GM21528 (cell line): ENCODE measurements around the gene SMAD3.
"Not testable (repeated sequence)": the region's sequence is repeated elsewhere in the genome, so short reads cannot be mapped to it uniquely, and the experiment has no call there.

Experiments used
- ATAC-seq: cut with Tn5 transposase; IDR thresholded peaks from one replicate; pipeline ENCODE4 v1.9.1; 2021; ENCODE audit warnings: mild to moderate bottlenecking, moderate library complexity; ENCODE audit not compliant: unreplicated experiment, low FRiP score

Gene SMAD3

GRCh38 chr15:67123291-67123690, 57.9 kb downstream of the SMAD3 start:
- not testable (repeated sequence) for ATAC-seq

DNA sequence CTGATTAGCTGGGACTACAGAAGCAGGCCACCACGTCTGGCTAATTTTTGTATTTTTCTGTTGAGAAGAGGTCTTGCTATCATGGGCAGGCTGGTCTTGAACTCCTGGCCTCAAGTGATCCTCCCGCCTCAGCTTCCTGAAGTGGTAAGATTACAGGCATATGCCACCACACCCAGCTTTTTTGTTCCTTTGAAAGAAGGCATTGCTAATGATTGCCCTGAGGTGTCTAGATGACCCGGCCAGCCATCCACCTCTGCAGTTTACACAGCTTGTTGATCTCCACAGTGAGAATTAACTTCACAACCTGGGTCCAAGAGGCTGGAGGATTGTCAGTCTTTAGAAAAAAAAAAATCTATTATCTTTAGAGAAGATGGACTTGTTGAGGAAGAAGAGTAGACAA, 58.7 kb downstream of the SMAD3 start:
- ATAC-seq, result no peak

DNA sequence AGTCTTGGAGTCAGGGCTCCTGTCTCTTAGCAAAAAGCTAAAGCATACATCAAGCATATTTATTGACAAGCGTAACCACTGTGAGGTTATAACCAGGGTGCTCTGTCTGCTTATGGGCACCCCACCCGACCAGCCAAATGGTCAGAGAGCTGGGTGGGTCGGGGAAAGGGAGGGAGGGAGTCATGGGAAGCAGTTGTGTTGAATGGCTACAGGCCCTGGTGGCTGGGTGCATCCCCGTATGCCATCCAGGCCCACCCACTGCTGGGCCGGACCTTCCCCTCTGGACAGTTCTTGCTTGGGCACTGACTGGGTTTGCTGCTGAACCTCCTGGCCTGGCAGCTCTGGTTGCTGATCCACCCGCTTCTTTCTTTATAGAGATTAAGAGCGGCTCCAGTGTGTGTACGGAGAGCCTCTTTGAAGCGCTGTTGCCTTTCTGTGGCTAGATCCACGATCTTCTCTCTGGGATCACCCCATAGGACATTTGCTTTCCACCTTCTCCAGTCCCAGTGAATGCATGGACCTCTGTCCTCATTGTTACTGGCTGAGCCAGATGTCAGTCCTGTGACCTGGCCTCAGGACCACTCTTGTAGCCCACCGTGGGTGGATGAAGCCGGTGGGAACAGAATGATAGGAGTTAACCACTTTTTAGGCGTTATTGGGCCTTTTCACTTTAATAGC, 59.6 kb downstream of the SMAD3 start:
- ATAC-seq, result no peak

- ATAC-seq, result no peak
Measured at GRCh38 chr15:67125589-67126502, 60.4 kb downstream of the SMAD3 start.

DNA sequence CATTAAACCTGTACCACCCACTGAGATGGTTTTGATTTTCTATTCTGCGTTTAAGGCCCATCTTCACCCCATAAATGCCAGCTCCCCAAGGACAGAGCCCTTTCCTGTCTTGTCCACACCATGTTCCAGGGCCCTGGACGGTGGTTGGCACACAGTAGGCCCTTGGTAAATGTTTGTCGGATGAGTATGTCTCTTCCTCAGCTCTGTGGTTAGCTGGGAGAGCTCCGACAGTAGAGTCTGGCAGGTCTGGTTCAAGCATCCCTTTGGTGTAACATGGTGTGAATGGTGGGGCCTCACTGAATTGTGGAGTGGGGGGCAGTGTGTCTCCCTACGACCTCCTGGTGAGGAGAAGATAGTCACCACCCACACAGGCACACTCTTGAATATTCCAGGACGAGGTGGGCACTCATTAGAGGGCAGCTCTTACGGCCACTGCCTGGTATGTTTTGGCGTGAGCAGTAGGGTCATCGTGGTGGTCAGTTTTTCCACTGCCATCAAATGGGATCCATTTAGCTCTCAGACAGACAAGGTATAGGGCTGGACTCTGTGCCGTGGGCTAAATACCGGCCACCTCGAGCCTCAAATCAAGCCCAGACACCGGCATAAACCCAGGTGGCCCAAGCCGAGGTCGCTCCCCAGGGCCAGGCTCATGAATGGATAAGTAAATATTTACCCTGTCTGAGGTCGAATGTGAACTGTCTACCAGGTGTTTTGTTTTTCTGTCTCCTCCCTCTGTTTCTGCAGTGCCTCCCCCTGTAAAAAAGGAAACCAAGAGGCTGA, 61.3 kb downstream of the SMAD3 start:
- no peak for ATAC-seq

DNA sequence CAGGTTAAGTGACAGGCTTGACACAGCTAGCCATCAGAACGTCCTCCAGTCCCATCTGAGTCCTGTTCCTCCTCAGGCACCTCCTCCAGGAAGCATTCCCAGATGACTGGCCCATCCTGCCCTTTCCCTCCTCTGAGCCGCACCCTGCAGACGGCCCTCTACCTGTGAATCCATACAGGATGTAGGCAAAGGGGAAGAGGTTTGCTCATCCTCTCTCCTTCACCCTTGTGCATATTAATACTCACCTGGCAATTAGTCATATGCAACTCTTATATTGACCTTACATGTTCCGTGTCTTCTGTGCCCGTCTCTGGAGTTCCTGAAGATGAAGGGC, 61.9 kb downstream of the SMAD3 start:
- no peak for ATAC-seq

- ATAC-seq, result no peak
Measured at GRCh38 chr15:67127965-67128364, 62.6 kb downstream of the SMAD3 start.

DNA sequence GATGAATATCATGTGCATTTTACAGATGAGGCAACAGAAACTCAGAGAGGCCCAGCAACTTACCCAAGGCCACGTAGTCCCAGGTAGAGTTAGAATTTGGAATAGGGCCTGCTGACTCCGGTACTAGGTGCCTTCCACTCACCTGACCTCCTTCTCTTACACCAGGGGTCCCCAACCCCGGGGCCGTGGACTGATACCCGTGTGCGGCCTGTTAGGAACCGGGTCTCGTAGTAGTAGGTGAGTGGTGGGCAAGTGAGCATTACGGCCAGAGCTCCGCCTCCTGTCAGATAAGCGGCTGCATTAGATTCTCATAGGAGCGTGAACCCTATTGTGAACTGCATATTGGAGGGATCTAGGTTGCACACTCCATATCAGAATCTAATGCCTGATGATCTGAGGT, 64.8 kb downstream of the SMAD3 start:
- ATAC-seq, result no peak

DNA sequence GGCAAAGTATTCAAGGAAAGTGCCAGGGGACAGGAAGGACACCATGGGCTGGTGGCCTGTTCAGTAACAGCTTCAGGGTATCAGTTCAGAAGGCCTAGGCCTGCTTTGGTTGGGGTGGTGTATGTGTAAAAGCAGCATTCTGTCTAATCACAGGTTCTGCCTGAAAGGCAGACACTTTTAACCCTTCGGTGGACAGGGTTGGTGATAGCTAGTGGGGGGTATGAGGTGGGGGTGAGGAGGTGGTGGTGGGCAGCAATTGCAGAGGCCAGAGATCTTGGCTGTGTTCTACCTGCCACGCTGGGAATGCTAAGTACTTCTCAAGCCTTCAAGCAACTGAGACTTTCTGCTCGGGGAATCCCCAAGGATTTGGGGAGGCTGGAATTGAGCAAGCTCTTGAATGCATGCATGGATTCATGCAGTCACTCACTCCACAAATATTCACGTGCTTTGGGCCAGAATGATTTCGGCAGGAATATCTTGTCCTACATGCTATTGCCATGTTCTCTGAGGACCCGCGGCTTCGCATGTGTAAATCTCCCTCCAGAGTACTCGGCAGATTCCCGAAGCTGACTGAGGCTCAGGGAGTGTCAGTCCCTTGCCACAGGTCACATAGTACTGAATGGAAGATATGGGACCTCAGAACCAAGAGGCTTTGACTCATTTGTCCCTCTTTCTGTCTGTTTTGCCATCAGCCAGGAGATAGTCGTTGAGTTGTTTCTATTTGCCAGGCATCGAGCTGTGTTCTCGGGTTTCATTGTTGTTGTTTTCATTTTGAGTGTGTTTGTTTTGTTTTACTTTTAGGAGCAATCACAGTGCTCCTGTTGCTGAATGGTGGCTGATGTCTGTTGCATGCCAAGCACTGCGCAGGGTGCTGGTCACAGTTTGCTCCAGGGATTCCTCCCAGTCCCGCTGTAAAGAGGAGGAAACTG, 65.5 kb downstream of the SMAD3 start:
- ATAC-seq, result no peak

- ATAC-seq, result no peak
Measured at GRCh38 chr15:67132276-67132675, 66.9 kb downstream of the SMAD3 start.

DNA sequence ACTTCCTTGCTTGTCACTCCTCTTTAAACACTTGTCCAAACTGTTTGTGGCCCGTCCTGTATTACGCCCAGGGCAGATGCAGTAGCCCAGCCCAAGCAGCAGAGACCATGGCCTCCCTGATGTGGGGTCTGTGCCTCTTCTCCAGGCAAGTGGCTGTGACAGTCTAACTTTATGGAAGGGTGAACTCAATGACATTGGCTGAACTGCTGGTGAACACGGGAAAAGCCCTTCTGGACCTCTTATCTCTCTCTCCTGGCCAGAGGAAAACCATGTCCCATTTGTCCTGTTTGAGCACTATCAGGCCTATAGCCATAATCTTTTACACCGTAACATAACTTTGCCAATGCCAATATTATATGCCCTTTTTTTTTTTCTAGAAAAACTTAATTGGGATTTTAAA, 67.6 kb downstream of the SMAD3 start:
- no peak for ATAC-seq

- ATAC-seq, result peak; percentile 16
Measured at GRCh38 chr15:67133738-67134066, 68.3 kb downstream of the SMAD3 start.

DNA sequence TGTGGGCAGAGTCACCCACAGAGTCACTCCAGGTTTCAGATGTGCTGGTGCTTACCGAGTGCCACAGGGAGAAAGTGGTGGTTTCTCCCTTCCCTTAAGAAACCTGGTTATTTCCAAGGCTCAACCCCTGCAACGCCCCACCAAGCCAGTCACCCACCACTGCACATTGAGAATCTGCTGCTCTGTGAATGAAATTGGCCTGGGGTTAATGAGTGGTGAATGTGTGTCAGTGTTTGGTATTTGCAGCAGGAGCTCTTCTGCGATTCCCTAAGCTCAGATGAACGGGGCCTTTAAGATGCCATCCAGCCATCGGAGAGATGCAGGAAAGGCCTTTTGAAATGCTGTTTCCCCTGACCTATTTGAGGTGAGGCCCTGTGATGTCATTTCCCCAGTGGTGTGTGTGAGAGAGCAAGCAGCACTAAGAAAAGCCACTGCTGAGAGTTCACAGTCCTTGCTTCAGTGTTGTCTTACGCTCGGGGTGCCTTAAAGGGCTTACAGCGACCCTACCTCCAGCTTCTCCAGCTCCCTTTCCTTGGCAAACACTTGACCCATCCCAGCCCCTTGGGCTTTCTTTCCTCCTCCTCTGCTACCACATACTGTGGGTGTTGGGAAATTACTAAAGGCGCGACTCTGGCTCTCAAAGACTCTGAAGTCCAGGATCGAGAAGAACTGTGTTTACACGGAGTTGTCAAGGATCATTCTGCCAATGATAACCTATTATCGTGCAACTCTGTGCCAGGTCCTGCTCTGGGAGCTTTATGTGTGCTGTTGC, 68.9 kb downstream of the SMAD3 start:
- ATAC-seq, result peak; percentile 73

DNA sequence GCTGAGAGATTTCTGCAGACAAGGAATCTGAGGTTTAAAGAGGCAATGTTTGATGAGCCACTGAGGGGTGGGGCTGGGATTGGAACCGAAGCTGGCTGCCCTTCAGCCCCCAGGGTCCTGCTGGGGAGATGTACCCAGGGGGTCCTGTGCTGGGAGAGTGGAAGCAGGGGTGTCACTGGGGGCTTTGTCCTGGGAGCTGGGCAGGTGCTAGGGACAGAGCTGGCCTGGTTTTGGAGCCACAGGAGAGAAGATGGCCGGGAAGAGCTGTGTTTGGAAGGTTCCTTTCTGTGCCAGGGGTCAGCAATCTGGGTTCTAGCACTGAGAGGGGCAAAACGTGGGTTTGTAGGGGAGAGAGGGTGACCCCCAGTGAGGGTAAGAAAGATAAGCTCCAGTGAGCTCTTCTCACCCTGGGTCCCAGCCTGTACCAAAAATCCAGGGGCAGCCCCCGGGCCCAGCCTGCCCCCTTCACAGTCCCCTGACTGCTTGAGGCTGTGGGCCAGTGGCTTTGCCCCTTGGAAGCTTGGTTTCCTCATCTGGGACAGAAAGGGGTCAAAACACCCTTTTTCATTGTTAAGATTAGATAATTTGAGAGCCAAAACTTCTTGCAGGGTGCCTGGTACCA, 69.6 kb downstream of the SMAD3 start:
- ATAC-seq, result peak; percentile 23

GRCh38 chr15:67135494-67135893, 70.1 kb downstream of the SMAD3 start:
- no peak for ATAC-seq

- ATAC-seq, result no peak
Measured at GRCh38 chr15:67136802-67137201, 71.4 kb downstream of the SMAD3 start.

- ATAC-seq, result no peak
Measured at GRCh38 chr15:67137319-67137718, 71.9 kb downstream of the SMAD3 start.

- no peak for ATAC-seq
Measured at GRCh38 chr15:67137951-67138848, 72.8 kb downstream of the SMAD3 start.
